ENCODE data around the gene POLR3A.
A peak's percentile ranks its signal among the peaks of the same experiment; 100 is the strongest.
"Not testable (repeated sequence)": the region's sequence is repeated elsewhere in the genome, so short reads cannot be mapped to it uniquely, and the experiment has no call there.

POLR3A gene

GRCh38 chr10:78029269-78030226 is at the start of gene POLR3A:
Gene POLR3A, minus strand, starts transcription at chr10:78029515. Its CDS starts 108 bp downstream, at chr10:78029407.
- peak; percentile 83 for DNase-seq

- DNase-seq, result no peak
These were observed 49.4 kb upstream of the POLR3A start for GRCh38 chr10:78078539-78079330.

GRCh38 chr10:78075806-78076205 is 46.5 kb upstream of the POLR3A start:
- DNase-seq, result not testable (repeated sequence)

GRCh38 chr10:78072504-78072903 is 43.2 kb upstream of the POLR3A start:
- DNase-seq, result no peak

GRCh38 chr10:78071857-78072179 is 42.5 kb upstream of the POLR3A start:
- DNase-seq, result no peak

GRCh38 chr10:78071140-78071856 is 42.0 kb upstream of the POLR3A start:
- no peak for DNase-seq

- no peak for DNase-seq
These were observed 41.4 kb upstream of the POLR3A start for GRCh38 chr10:78070726-78071125.

- DNase-seq, result not testable (repeated sequence)
These were observed 40.7 kb upstream of the POLR3A start for GRCh38 chr10:78070064-78070463.

GRCh38 chr10:78069151-78069550 is 39.8 kb upstream of the POLR3A start:
- DNase-seq, result no peak

GRCh38 chr10:78066728-78067430 is 37.6 kb upstream of the POLR3A start:
- no peak for DNase-seq

- peak; percentile 12 for DNase-seq
These were observed 36.7 kb upstream of the POLR3A start for GRCh38 chr10:78066012-78066411.

GRCh38 chr10:78065611-78066010 is 36.3 kb upstream of the POLR3A start:
- peak; percentile 1 for DNase-seq

GRCh38 chr10:78064919-78065318 is 35.6 kb upstream of the POLR3A start:
- not testable (repeated sequence) for DNase-seq

GRCh38 chr10:78063236-78063635 is 33.9 kb upstream of the POLR3A start:
- no peak for DNase-seq

- DNase-seq, result no peak
These were observed 33.0 kb upstream of the POLR3A start for GRCh38 chr10:78062296-78062695.

- DNase-seq, result no peak
These were observed 30.8 kb upstream of the POLR3A start for GRCh38 chr10:78059906-78060702.

- no peak for DNase-seq
These were observed 29.2 kb upstream of the POLR3A start for GRCh38 chr10:78058562-78058961.

- no peak for DNase-seq
These were observed 24.0 kb upstream of the POLR3A start for GRCh38 chr10:78053211-78053868.

GRCh38 chr10:78049851-78050250 is 20.5 kb upstream of the POLR3A start:
- no peak for DNase-seq

- peak; percentile 37 for DNase-seq
These were observed 18.1 kb upstream of the POLR3A start for GRCh38 chr10:78047314-78047891.
